ENCODE results near the gene SCAMP2.

SCAMP2 gene

GRCh38 chr15:74837482-74838136 is 35.6 kb downstream of the SCAMP2 start:
- no peak for DNase-seq (ENCODE audit: low read depth)

DNA sequence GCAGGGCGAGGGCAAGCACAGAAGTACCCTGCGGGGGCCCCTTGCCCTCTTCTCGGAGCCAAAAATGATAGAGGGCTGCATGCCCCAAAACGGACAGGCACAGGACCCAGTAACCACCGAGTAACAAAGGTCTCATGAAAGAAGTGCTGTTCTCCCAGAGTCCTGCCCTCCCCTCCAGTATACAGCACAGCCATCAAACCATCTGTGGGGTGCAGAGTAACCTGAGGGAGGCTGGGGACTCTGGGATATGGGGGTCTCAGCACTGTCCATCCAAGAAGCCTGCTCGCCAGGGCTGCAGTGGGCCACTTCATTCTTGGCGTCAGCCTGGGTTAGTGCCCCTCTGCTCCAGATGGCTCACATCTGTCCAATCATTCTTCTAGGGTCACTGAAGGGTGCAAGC is 36.3 kb downstream of the SCAMP2 start:
- no peak for DNase-seq (ENCODE audit: low read depth)

DNA sequence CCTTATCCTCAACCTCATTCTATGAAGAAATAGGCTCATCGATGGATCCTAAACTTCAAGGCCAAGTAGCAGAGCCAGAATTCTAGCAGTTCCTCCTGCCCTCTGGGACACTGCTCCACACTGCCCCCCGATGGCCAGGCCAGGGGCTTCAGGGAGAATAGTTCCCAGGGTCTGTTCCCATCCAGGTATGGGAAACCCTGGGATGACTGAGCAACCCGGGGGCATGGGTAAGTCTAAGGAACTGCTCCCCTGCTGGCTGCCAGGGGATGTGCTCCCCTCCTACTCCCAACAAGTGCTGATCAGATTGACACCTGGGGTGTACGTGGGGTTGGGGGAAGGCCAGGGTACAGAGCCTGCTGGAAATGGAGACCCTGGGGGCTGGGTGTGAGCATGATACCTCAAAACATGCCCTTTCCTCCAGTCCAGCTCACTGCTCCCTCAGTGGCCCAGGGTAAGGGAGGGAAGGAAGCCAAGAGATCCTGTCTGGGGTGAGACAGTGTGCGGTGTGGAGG is 37.8 kb downstream of the SCAMP2 start:
- peak; percentile 22 for DNase-seq (ENCODE audit: low read depth)

GRCh38 chr15:74833376-74834107 is 39.6 kb downstream of the SCAMP2 start:
- DNase-seq (ENCODE audit: low read depth), result no peak

- no peak for DNase-seq (ENCODE audit: low read depth)
These were observed 40.3 kb downstream of the SCAMP2 start for GRCh38 chr15:74832826-74833225.

- no peak for DNase-seq (ENCODE audit: low read depth)
These were observed 41.2 kb downstream of the SCAMP2 start for GRCh38 chr15:74831813-74832495.

GRCh38 chr15:74830868-74831267 is 42.3 kb downstream of the SCAMP2 start:
- DNase-seq (ENCODE audit: low read depth), result no peak

GRCh38 chr15:74829991-74830390 is 43.2 kb downstream of the SCAMP2 start:
- no peak for DNase-seq (ENCODE audit: low read depth)

DNA sequence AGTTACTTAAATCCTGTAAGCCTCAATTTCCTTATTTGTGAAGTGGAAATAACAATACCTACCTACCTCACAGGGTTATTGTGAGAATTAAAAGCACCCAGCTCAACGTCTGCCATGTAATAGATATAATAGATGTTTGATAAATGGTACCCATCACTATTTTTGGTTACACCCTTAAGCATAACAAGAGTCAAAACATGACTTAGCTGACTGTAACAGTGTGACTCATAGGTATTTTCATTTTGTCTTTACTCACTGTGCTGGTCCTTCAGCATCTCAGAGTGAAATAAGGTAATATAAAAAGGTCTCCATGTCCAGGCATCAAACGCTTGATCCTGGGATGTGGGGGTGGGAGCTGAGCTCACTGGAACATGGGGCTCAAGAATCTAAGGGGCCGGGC is 43.7 kb downstream of the SCAMP2 start:
- no peak for DNase-seq (ENCODE audit: low read depth)

GRCh38 chr15:74828835-74829234 is 44.3 kb downstream of the SCAMP2 start:
- DNase-seq (ENCODE audit: low read depth), result no peak

DNA sequence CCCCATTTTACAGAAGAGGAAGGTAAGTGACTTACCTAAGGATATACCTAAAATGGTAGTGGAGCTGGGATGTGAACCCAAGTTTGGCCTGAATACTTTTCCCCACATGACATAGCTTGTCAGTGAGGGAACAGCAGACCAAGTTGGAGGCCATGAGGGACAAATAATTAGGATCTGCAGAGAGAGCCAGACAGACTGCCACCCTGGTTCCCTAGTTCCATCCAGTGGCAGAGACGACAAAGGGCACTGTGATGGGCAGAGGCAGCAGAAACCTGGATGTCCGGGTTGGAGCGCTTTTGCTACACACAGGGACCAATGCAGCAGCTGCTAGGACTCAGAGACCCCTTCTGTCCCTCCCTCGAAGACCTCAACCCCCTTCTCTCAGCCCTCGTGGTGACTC is 45.6 kb downstream of the SCAMP2 start:
- DNase-seq (ENCODE audit: low read depth), result no peak

DNA sequence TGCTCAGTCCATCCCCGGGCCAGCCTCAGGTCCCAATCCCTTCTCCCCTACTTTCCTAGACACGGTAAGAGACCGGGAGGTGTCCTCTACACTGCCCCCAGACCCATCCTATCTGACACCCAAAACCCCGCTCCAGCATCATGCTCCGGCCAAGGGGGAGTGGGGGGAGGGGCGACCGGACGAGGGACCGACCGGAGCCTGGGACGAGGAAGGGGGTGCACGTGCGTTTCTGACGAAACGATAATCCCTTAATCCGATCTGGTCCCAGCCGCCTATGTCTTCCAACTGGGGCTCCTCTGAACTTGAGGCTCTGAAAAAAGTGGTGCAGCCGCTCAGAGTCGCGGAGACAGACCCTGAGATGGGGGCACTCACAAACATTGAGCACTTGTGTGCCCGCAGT is 46.2 kb downstream of the SCAMP2 start:
- DNase-seq (ENCODE audit: low read depth), result no peak

GRCh38 chr15:74826364-74826819 is 46.8 kb downstream of the SCAMP2 start, which contains the start of gene CPLX3:
CPLX3 (plus strand) TSS chr15:74826627; CDS start chr15:74826704, 77 bp downstream.
- DNase-seq (ENCODE audit: low read depth), result no peak

GRCh38 chr15:74825866-74826265 is 47.3 kb downstream of the SCAMP2 start:
- no peak for DNase-seq (ENCODE audit: low read depth)

DNA sequence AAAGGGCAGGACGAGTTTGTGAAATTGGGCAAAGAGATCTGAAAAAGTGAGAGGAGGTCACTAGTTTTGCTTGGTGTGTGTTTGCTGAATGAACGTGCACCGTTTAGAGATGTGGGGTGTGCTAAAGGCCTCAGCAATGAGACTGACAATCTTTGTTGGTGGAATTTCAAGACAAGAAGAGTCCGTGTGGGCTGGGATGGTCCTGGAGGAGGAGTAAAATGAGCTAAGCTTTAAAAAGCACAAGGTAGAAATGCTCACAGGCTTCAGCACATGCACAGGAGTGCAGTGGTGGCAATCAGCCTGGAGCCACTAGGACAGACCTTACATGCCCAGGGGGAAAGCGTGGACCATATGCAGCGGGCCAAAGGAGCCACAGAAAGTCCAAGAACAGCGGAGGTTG is 48.2 kb downstream of the SCAMP2 start:
- DNase-seq (ENCODE audit: low read depth), result no peak

GRCh38 chr15:74823324-74823723 is 49.8 kb downstream of the SCAMP2 start:
- DNase-seq (ENCODE audit: low read depth), result no peak

- DNase-seq (ENCODE audit: low read depth), result no peak
These were observed 50.9 kb downstream of the SCAMP2 start for GRCh38 chr15:74822233-74822632.

GRCh38 chr15:74821790-74822158 is 51.4 kb downstream of the SCAMP2 start:
- no peak for DNase-seq (ENCODE audit: low read depth)

DNA sequence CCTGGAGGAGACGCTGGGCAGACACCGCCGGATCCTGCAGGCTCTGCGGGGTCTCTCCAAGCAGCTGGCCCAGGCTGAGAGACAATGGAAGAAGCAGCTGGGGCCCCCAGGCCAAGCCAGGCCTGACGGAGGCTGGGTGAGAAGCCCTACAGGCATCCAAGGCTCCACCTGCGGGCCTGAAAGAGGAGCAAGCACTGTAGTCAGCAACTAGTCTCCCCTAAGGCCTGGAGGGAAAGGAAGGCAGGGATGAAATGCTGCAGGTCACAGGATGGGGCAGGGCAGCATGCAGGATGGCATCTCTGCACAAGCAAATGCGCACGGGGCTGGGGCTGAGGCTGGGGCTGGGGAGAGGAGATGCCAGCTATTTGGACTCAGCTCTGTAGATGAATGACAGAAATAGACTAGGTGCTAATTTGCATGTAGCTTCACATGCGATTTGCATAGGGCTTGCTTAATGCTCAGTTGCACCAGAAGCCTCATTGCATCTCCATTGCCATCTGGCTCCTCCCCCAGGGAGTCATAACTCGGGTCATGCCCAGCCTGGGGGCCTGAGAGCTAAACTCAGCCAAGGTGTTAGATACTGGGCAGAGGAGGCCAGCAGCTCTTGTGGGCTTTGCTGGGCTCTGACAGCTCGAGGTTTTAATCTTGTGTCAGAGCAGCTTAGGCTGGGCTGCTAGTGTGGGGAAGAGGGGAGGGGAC is 51.9 kb downstream of the SCAMP2 start:
- DNase-seq (ENCODE audit: low read depth), result no peak

DNA sequence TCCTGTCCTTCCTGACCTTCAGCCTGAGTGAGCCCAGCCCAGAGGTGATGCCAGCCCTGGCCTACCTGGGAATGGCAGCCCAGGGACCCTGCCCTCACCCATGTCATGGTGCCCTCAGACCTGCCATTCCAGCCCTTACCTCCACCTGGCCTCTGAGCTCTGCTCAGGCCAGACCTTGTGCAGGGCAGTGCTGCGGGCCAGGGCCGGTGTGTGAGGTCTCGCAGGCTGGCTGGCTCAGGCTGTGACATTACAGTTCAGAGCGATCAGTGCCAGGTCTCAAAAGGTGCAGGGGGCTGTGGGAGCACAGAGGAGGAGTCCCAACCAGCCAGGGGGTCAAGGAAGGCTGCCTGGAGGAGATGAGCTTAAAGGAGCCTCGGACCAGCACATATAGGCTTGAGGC is 53.1 kb downstream of the SCAMP2 start:
- no peak for DNase-seq (ENCODE audit: low read depth)

DNA sequence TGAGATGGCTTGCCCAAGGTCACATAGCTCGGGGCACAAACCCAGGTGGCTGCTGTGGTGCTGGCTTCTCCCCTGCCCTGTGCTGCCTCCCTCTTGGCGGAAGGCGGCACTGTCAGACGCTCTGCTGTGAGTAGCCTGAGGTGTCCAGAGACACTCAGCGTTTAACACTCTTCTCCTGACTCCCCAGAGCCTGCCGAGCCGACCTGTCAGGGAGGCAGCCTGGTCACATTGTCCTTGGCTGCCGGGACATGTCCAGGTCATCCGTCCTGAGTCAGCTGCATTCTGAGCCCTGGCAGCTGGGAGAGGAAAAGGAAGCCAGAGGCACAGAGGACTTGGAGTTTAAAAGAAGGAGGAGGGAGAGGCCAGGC is 55.8 kb downstream of the SCAMP2 start:
- no peak for DNase-seq (ENCODE audit: low read depth)

- no peak for DNase-seq (ENCODE audit: low read depth)
These were observed 56.4 kb downstream of the SCAMP2 start for GRCh38 chr15:74816624-74817369.

All from stimulated activated CD8-positive, alpha-beta memory T cell treated with anti-CD3 and anti-CD28 coated beads, Interleukin-12 subunit alpha, Interleukin-12 subunit beta, amount 100 ng/mL, for 1 hour (primary cell).